HG03097 (cell line): Measurements from ENCODE around the gene RSAD2.
"Not testable (repeated sequence)": the region's sequence is repeated elsewhere in the genome, so short reads cannot be mapped to it uniquely, and the experiment has no call there.

Source experiments
- ATAC-seq: cut with Tn5 transposase; IDR thresholded peaks from one replicate; pipeline ENCODE4 v1.9.1; 2021; ENCODE audit not compliant: unreplicated experiment, low FRiP score

The RSAD2 gene

DNA sequence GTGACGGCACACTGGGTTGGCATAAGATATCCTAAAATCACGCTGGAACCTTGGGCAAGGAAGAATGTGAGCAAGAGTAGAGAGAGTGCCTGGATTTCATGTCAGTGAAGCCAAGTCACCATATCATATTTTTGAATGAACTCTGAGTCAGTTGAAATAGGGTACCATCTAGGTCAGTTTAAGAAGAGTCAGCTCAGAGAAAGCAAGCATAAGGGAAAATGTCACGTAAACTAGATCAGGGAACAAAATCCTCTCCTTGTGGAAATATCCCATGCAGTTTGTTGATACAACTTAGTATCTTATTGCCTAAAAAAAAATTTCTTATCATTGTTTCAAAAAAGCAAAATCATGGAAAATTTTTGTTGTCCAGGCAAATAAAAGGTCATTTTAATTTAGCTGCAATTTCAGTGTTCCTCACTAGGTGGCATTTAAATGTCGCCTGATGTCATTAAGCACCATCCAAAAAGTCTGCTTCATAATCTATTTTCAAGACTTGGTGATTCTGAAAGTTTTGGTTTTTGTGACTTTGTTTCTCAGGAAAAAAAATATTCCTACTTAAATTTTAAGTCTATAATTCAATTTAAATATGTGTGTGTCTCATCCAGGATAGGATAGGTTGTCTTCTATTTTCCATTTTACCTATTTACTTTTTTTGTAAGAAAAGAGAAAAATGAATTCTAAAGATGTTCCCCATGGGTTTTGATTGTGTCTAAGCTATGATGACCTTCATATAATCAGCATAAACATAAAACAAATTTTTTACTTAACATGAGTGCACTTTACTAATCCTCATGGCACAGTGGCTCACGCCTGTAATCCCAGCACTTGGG lies 19.6 kb downstream of the RSAD2 start:
- ATAC-seq, result no peak

DNA sequence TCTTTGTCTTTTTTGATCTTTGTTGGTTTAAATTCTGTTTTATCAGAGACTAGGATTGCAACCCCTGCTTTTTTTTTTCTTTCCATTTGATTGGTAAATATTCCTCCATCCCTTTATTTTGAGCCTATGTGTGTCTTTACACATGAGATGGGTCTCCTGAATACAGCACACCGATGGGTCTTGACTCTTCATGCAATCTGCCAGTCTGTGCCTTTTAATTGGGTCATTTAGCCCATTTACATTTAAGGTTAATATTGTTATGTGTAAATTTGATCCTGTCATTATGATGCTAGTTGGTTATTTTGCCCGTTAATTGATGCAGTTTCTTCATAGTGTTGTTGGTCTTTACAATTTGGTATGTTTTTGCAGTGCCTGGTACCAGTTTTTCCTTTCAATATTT lies 25.0 kb downstream of the RSAD2 start:
- ATAC-seq, result not testable (repeated sequence)

DNA sequence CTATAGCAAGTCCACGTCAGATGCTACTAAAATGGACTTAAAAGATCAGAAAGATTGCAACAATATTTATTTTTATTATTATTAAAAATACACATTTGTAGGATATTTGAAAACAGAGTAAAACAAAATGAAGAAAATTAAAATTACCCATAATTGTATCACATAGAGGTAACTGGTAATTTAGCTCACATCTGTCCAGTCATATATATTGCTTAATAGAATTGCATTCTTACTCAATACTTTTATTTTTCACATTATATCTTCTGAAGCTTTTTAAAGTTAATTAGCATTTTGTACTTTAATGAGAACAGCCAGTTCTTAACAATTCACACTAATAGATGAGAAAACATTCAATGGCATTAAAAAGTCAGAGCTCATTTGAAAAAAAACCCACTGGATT lies 28.1 kb downstream of the RSAD2 start:
- ATAC-seq, result no peak

DNA sequence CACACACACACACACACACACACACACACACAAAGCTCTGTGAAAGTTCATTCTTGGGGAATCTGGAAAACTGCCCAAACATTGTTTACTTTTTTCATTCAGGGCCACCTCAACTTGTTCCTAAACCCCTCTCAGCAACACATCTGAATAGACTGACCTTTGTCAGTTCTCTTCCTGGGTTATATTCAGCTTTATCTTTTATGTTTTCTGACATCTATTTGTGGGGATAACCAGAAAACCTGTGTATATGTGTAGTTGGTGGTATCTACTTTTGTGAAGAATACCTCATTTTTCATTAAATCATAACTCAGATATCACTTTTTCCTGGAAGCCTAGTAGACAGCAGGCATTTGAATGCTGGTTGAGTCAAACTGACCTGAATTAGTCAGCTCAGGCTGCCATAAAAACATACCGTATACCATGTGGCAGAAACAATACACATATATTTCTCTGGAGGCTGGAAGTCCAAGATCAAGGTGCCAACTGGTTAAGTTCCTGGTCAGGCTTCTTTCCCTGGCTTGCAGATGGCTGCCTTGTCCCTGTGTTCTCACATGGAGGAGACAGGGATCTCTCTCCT lies 28.7 kb downstream of the RSAD2 start:
- no peak for ATAC-seq

DNA sequence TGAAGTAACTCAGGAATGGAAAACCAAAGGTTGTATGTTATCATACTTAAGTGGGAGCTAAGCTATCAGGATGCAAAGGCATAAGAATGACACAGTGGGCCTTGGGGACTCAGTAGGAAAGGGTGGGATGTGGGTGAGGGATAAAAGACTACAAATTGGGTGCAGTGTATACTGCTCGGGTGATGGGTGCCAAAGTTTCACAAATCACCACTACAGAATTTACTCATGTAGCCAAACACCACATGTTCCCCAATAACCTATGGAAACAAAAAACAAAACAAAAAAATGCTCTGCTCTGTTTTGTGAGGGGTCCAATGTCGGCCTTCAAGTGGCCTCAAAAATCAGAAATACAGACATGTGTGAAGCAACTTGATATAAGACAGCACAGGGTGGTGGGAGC lies 30.7 kb downstream of the RSAD2 start:
- no peak for ATAC-seq

GRCh38 chr2:6909431-6910385 lies 32.1 kb downstream of the RSAD2 start:
- ATAC-seq, result peak; percentile 97

- ATAC-seq, result no peak
Measured at GRCh38 chr2:6911721-6912120, 34.1 kb downstream of the RSAD2 start.

DNA sequence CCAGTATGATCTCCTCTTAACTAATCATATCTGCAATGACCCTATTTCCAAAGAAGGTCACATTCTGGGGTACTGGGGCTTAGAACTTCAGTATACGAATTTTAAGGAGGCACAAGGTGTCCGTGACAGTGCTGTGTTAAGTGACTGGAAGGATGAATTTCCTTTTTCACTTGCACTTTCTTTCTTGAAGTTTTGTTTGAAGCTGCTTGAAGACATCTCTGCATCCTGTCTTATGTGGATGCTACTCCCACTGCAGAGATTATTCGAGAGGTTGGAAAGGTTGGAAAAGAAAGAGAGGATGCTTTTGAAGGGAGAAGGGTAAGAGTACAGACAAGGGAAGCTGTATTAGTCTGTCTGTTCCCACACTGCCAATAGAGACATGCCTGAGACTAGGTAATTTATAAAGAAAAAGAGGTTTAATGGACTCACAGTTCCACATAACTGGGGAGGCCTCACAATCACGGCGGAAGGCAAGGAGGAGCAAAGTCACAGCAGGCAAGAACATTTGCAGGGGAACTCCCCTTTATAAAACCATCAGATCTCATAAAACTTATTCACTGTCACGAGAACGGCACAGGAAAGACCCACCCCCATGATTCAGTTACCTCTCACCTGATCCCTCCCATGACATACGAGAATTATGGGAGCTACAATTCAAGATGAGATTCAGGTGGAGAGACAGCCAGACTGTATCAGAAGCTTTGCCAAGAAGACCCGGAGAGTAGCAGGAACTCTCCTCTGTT lies 36.0 kb downstream of the RSAD2 start:
- no peak for ATAC-seq

GRCh38 chr2:6914828-6915227 lies 37.3 kb downstream of the RSAD2 start:
- ATAC-seq, result no peak

- ATAC-seq, result no peak
Measured at GRCh38 chr2:6915399-6915798, 37.8 kb downstream of the RSAD2 start.

DNA sequence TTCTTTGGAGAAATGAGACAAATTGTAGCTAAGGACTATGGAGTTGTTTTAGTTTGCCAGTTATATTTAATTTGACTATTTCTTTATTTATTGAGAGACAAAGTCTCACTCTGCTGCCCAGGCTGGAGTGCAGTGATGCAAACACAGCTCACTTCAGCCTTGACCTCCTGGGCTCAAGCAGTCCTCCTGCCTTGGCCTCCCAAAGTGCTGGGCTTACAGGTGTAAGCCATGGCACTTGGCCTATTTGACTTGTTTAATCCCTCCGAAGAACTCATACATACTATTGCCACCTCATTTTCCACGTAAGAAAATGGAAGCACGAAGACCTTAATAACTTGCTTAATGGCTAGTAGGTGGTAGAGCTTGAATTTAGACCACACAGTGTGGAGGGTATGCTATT lies 38.6 kb downstream of the RSAD2 start:
- ATAC-seq, result no peak

DNA sequence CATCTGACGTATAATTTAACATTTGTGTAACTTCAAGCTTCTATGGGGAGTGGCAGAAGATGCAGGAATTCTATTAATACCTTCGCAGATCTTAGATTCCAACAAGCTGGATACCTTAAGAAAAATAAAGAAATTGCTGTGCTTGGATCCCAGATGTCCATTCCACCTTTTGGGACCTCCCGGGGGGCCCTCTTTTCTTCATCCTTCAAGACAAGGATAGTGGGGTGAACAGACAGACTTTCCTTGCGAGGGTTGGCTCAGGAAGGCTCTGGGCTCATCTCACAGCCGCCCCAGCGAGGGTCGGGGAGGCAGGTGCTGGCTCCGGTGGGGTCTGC lies 39.1 kb downstream of the RSAD2 start:
- no peak for ATAC-seq

GRCh38 chr2:6917071-6917760 lies 39.6 kb downstream of the RSAD2 start, which contains the start of gene RNF144A:
TSS of gene RNF144A (plus strand) at chr2:6917412. CDS start at chr2:6996927, 79,515 bp downstream.
- ATAC-seq, result peak; percentile 77

DNA sequence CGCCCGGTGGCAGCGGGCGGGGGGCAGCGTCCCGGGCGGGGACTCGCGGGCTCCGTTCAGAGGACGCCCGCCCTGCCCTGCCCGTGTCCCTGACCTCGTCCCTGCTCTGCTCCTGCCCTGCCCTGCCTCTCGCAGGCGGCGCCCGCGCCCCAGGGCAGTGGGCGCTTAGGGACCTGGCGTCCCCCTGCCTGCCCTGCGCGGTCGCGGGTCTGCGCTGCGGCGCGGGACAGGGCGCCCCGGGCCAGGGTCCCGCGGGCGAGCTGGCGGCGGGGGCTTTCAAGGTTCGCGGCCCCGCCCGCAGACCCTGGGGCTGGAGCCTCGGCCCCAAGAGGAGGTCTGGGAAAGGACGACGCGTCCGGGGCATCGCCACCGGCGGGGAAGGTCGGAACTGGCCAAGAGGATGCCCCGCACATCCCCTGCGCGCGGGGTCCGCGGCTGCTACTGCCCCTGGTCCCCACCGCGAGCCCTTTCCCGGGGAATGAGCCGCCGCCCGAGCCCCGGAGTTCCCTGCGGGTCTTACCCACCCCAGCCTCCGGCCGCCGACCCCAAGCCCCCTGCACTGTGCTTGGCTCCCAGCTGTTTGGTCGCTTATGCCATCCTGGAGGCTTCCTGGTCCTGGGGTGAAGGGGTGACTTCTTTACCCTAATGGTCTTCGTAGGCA lies 40.3 kb downstream of the RSAD2 start:
- ATAC-seq, result peak; percentile 12

DNA sequence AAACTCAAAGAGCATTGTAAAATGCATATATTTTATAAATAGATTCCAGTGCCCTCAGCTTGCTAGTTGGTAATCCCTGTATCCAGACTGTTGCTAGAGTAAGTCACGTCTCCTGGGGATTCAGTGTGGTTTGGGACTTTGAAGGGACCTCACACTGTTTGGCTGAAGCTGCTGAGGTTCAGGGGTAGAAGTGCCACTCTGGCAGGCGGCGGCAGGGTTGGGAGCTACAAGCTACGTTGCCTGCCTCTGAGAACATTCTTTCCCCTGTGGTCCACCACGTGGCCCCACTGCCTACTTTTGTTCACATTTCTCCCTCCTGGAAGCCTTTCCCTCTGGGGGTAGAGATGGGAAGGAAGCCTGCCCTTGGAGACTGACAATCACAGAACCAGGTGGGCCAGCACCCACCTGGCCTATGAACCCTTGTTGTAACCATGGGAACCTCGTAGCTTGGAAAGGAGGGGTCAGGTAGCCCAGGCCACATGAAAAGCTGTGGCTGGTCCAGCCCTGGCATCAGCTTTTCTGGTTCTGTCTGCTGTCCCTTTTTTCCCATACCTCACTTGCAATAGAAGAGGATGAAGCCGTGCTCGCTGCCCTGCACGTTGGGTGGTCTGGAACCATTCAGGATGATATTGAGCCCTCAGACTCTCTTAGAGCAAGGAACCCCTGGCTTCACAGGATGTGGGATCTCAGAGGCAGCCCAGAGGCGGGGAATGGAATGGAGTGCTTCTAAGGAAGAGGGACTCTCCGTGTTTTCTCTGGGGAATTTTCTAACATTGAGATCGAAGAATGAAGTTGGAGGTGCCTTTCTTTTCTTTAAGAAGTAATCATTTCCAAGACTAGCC lies 42.5 kb downstream of the RSAD2 start:
- ATAC-seq, result no peak

GRCh38 chr2:6920743-6921064 lies 43.1 kb downstream of the RSAD2 start:
- ATAC-seq, result no peak

DNA sequence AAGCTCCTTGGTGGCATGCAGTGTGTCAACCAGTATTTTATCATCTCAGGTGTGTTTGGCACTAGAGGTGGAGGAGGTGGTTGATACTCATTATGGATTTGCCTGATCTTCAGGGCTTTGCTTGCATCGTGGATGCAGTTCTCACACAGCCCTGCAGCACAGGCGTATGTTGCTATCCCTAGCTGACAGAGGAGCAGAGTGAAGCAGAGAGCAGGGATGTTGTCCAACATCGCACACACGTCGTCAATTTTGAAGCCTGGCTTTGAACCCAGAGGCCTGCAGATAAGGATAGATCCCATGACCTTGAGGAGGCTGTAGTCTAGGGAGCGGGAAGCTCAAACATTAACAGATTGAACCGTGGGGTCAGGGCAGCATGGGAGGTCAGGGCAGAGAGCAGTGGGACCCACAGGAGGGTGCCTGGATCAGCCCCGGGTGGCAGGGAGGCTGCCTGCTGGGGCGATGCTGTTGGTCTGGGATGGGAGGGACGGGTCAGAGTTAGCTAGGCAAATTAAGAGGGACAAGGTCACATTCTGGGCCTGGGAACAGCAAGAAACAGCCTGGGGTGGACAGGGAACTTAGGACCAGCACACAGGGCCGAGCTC lies 43.8 kb downstream of the RSAD2 start:
- no peak for ATAC-seq

GRCh38 chr2:6922201-6922656 lies 44.7 kb downstream of the RSAD2 start:
- ATAC-seq, result no peak
